HepG2 (cell line): ENCODE measurements around the gene GSTP1. TPM values are rescaled to one million over a fixed set of nuclear protein-coding genes. Genes with fewer than 3 reads are reported as not detected.

Source experiments
- CEBPG ChIP-seq: IDR thresholded peaks from 2 replicates; pipeline ENCODE4 v1.6.1; 2016
- DMAP1 ChIP-seq: IDR thresholded peaks from 2 replicates; pipeline ENCODE4 v1.6.1; 2016
- GMEB2 ChIP-seq: IDR thresholded peaks from 2 replicates; pipeline ENCODE4 v1.6.1; 2016; ENCODE audit warnings: missing biosample characterization, missing genetic modification reagents, low read depth
- HOXA3 ChIP-seq: sonication (generic); formaldehyde crosslinking; IDR thresholded peaks from 2 replicates; pipeline ENCODE4 v1.5.0; 2020; ENCODE audit warnings: missing genetic modification reagents
- PHF20 ChIP-seq: sonication (generic); formaldehyde crosslinking; IDR thresholded peaks from 2 replicates; pipeline ENCODE4 v1.5.0; 2020; ENCODE audit warnings: mild to moderate bottlenecking, missing genetic modification reagents
- RBAK ChIP-seq: sonication (generic); formaldehyde crosslinking; IDR thresholded peaks from 2 replicates; pipeline ENCODE4 v1.5.1; 2020; ENCODE audit warnings: mild to moderate bottlenecking, missing genetic modification reagents
- SMYD3 ChIP-seq: sonication (generic); formaldehyde crosslinking; IDR thresholded peaks from 2 replicates; pipeline ENCODE4 v1.8.1; 2023; ENCODE audit warnings: mild to moderate bottlenecking, missing genetic modification reagents
- TBX2 ChIP-seq: sonication (generic); formaldehyde crosslinking; IDR thresholded peaks from 2 replicates; pipeline ENCODE4 v1.5.0; 2020; ENCODE audit warnings: missing genetic modification reagents, mild to moderate bottlenecking, borderline replicate concordance
- TP53 ChIP-seq: sonication (generic); formaldehyde crosslinking; conservative IDR thresholded peaks from 2 replicates; pipeline ENCODE4 v1.4.0; 2020; ENCODE audit warnings: missing genetic modification reagents
- ZBTB10 ChIP-seq: sonication (generic); formaldehyde crosslinking; IDR thresholded peaks from 2 replicates; pipeline ENCODE4 v1.4.0; 2020; ENCODE audit warnings: missing genetic modification reagents, borderline replicate concordance
- ZNF431 ChIP-seq: sonication (generic); formaldehyde crosslinking; IDR thresholded peaks from 2 replicates; pipeline ENCODE4 v1.9.0; 2022; ENCODE audit warnings: missing genetic modification reagents, low read depth, mild to moderate bottlenecking, borderline replicate concordance
- ZNF644 ChIP-seq: IDR thresholded peaks from 2 replicates; pipeline ENCODE4 v1.6.1; 2016; ENCODE audit warnings: low read depth
- ZNF788 ChIP-seq: sonication (generic); formaldehyde crosslinking; IDR thresholded peaks from 2 replicates; pipeline ENCODE4 v1.5.0; 2020; ENCODE audit warnings: mild to moderate bottlenecking, missing genetic modification reagents, borderline replicate concordance
- ZSCAN21 ChIP-seq: sonication (generic); formaldehyde crosslinking; IDR thresholded peaks from 2 replicates; pipeline ENCODE4 v1.8.0; 2022; ENCODE audit warnings: mild to moderate bottlenecking, missing genetic modification reagents, moderate library complexity, borderline replicate concordance
- polyA plus RNA-seq, 8 experiments: library from polyadenylated mRNA; depleted of rRNA in 3 of 8; stranded (reverse) in 7 of 8; unstranded in 1 of 8; fragments of >200 nt; fragmentation: Illumina TruSeq in 4 of 8; extraction: Trizol in 4 of 8; gene quantifications; 2 replicates each; pipeline versions ENCODE4 v1.2.1 to v1.2.3, GENCODE V29; 2011 to 2016; ENCODE audit warnings: low read depth in 4 of 8, missing spikeins in 1 of 8, mixed read lengths in 1 of 8; ENCODE audit not compliant: insufficient read depth in 1 of 8
- total RNA-seq, 5 experiments: library from RNA; depleted of rRNA; stranded (reverse); fragments of >200 nt; fragmentation: Illumina TruSeq; extraction: Trizol; gene quantifications; 2 replicates each; pipeline ENCODE4 v1.2.3, GENCODE V29; 2016; ENCODE audit warnings: low read depth in 1 of 5
- TF ChIP-seq, protein P1 (sequence below): sonication (generic); formaldehyde crosslinking; IDR thresholded peaks from 2 replicates; pipeline ENCODE4 v1.5.1; 2020; ENCODE audit warnings: missing genetic modification reagents, mild to moderate bottlenecking, borderline replicate concordance
- TF ChIP-seq, protein P2 (sequence below): sonication (generic); formaldehyde crosslinking; IDR thresholded peaks from 2 replicates; pipeline ENCODE4 v1.5.1; 2020; ENCODE audit warnings: mild to moderate bottlenecking, missing genetic modification reagents, borderline replicate concordance

GSTP1 gene
- total and polyA plus RNA-seq, 2 of the 13 experiments (the other 11 are each of a cell fraction or from before 2014, with no cell fraction given), result not detected

DNA sequence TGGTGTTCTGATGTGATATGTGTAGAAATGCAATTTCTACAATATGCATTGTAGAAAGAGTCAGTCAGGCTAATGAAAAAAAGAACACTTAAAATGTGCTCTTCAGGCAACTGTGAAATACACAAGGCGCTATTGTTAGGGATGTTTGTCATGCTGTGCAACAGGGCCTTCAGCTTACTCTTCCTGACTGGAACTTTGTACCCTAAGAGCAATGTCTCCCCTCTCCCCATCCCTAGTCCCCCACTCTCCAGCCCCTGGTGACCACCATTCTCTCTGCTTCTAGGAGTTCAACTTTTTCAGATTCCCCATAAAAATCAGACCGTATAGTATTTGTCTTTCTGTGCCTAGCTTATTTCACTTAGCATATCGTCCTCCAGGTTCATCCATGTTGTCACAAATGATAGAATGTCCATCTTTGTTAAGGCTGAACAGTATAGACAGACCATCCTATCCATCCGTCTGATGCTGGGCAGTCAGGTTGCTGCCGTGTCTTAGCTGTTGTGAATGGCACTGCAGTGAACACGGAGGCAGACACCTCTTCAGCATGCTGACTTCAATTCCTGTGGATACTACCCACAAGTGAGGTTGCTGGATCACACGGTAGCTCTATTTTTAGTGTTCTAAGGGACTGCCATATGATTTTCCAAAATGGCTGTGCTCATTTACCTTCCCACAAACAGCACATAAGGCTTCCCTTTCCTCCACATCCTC, 33.8 kb downstream of the GSTP1 start (continued):
- TF ChIP-seq, protein P1, sequence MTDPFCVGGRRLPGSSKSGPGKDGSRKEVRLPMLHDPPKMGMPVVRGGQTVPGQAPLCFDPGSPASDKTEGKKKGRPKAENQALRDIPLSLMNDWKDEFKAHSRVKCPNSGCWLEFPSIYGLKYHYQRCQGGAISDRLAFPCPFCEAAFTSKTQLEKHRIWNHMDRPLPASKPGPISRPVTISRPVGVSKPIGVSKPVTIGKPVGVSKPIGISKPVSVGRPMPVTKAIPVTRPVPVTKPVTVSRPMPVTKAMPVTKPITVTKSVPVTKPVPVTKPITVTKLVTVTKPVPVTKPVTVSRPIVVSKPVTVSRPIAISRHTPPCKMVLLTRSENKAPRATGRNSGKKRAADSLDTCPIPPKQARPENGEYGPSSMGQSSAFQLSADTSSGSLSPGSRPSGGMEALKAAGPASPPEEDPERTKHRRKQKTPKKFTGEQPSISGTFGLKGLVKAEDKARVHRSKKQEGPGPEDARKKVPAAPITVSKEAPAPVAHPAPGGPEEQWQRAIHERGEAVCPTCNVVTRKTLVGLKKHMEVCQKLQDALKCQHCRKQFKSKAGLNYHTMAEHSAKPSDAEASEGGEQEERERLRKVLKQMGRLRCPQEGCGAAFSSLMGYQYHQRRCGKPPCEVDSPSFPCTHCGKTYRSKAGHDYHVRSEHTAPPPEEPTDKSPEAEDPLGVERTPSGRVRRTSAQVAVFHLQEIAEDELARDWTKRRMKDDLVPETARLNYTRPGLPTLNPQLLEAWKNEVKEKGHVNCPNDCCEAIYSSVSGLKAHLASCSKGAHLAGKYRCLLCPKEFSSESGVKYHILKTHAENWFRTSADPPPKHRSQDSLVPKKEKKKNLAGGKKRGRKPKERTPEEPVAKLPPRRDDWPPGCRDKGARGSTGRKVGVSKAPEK (CRISPR knock-in tag), result no peak
- TF ChIP-seq ZBTB10 (CRISPR knock-in tag) (0 out of 2 replicates have a peak, but pooled peaks have one; percentile 53), DMAP1 (CRISPR knock-in tag) (no peak), ZSCAN21 (CRISPR knock-in tag) (no peak), CEBPG (CRISPR knock-in tag) (peak; percentile 31; the same call in 1 of the 2 replicates), PHF20 (CRISPR knock-in tag) (no peak), ZNF644 (CRISPR knock-in tag) (0 out of 2 replicates have a peak, but pooled peaks have one; percentile 5), HOXA3 (CRISPR knock-in tag) (peak; percentile 41; the same call in 1 of the 2 replicates), SMYD3 (CRISPR knock-in tag) (no peak), ZNF788 (CRISPR knock-in tag) (no peak), TP53 (CRISPR knock-in tag) (no peak), ZNF431 (CRISPR knock-in tag) (no peak), RBAK (CRISPR knock-in tag) (peak; percentile 59; the same call in 1 of the 2 replicates), GMEB2 (CRISPR knock-in tag) (no peak), TBX2 (CRISPR knock-in tag) (0 out of 2 replicates have a peak, but pooled peaks have one; percentile 50)
- TF ChIP-seq, protein P2, sequence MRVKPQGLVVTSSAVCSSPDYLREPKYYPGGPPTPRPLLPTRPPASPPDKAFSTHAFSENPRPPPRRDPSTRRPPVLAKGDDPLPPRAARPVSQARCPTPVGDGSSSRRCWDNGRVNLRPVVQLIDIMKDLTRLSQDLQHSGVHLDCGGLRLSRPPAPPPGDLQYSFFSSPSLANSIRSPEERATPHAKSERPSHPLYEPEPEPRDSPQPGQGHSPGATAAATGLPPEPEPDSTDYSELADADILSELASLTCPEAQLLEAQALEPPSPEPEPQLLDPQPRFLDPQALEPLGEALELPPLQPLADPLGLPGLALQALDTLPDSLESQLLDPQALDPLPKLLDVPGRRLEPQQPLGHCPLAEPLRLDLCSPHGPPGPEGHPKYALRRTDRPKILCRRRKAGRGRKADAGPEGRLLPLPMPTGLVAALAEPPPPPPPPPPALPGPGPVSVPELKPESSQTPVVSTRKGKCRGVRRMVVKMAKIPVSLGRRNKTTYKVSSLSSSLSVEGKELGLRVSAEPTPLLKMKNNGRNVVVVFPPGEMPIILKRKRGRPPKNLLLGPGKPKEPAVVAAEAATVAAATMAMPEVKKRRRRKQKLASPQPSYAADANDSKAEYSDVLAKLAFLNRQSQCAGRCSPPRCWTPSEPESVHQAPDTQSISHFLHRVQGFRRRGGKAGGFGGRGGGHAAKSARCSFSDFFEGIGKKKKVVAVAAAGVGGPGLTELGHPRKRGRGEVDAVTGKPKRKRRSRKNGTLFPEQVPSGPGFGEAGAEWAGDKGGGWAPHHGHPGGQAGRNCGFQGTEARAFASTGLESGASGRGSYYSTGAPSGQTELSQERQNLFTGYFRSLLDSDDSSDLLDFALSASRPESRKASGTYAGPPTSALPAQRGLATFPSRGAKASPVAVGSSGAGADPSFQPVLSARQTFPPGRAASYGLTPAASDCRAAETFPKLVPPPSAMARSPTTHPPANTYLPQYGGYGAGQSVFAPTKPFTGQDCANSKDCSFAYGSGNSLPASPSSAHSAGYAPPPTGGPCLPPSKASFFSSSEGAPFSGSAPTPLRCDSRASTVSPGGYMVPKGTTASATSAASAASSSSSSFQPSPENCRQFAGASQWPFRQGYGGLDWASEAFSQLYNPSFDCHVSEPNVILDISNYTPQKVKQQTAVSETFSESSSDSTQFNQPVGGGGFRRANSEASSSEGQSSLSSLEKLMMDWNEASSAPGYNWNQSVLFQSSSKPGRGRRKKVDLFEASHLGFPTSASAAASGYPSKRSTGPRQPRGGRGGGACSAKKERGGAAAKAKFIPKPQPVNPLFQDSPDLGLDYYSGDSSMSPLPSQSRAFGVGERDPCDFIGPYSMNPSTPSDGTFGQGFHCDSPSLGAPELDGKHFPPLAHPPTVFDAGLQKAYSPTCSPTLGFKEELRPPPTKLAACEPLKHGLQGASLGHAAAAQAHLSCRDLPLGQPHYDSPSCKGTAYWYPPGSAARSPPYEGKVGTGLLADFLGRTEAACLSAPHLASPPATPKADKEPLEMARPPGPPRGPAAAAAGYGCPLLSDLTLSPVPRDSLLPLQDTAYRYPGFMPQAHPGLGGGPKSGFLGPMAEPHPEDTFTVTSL (CRISPR knock-in tag), result no peak
